GM19455 (cell line): Measurements from ENCODE around the gene PIK3C2B.
A peak's percentile ranks its signal among the peaks of the same experiment; 100 is the strongest.

Source experiments
- ATAC-seq: cut with Tn5 transposase; IDR thresholded peaks from one replicate; pipeline ENCODE4 v1.9.1; 2021; ENCODE audit not compliant: unreplicated experiment

Gene PIK3C2B

GRCh38 chr1:204478921-204479320 is 15.7 kb downstream of the PIK3C2B start:
- no peak for ATAC-seq

GRCh38 chr1:204478172-204478899 is 16.3 kb downstream of the PIK3C2B start:
- no peak for ATAC-seq

- ATAC-seq = no peak
These were observed 17.4 kb downstream of the PIK3C2B start for GRCh38 chr1:204477036-204477740.

GRCh38 chr1:204476563-204476962 is 18.0 kb downstream of the PIK3C2B start:
- no peak for ATAC-seq

- ATAC-seq = no peak
These were observed 18.8 kb downstream of the PIK3C2B start for GRCh38 chr1:204475656-204476432.

- ATAC-seq = no peak
These were observed 21.1 kb downstream of the PIK3C2B start for GRCh38 chr1:204473400-204473965.

- no peak for ATAC-seq
These were observed 21.9 kb downstream of the PIK3C2B start for GRCh38 chr1:204472660-204473059.

- ATAC-seq = no peak
These were observed 22.9 kb downstream of the PIK3C2B start for GRCh38 chr1:204471687-204472086.

GRCh38 chr1:204469304-204469703 is 25.3 kb downstream of the PIK3C2B start:
- ATAC-seq = no peak

GRCh38 chr1:204468766-204469302 is 25.8 kb downstream of the PIK3C2B start:
- no peak for ATAC-seq

GRCh38 chr1:204468206-204468605 is 26.4 kb downstream of the PIK3C2B start:
- no peak for ATAC-seq

GRCh38 chr1:204466416-204467405 is 27.9 kb downstream of the PIK3C2B start:
- ATAC-seq = peak; percentile 3

GRCh38 chr1:204465546-204466415 is 28.8 kb downstream of the PIK3C2B start:
- peak; percentile 74 for ATAC-seq

- no peak for ATAC-seq
These were observed 29.9 kb downstream of the PIK3C2B start for GRCh38 chr1:204464701-204465100.

GRCh38 chr1:204464187-204464631 is 30.4 kb downstream of the PIK3C2B start:
- ATAC-seq = no peak

GRCh38 chr1:204463125-204464060 is 31.2 kb downstream of the PIK3C2B start:
- no peak for ATAC-seq

- ATAC-seq = no peak
These were observed 32.4 kb downstream of the PIK3C2B start for GRCh38 chr1:204462229-204462561.
